SK-N-SH treated with all-trans-retinoic acid at 6 μM for 48 hours (cell line): ENCODE measurements around the gene FOXF2.

Experiments
- ATAC-seq: fragments of 200-7000 bp; cut with Tn5 transposase; 3 replicates; pipeline ENCODE4 v1.9.1; 2020; ENCODE audit warnings: mild to moderate bottlenecking, moderate library complexity
- ARNTL ChIP-seq: fragments of 450-650 bp; formaldehyde crosslinking; IDR thresholded peaks from 2 replicates; pipeline ENCODE4 v1.5.0; 2020; ENCODE audit warnings: low read depth, mild to moderate bottlenecking, moderate library complexity, borderline replicate concordance
- BACH2 ChIP-seq: fragments of 250-450 bp; sonication (Bioruptor Pico); IDR thresholded peaks from 2 replicates; pipeline ENCODE4 v1.9.0; 2021; ENCODE audit warnings: mild to moderate bottlenecking, borderline replicate concordance
- CSDC2 ChIP-seq: fragments of 250-450 bp; sonication (Bioruptor Pico); IDR thresholded peaks from 2 replicates; pipeline ENCODE4 v1.5.0; 2020; ENCODE audit warnings: mild to moderate bottlenecking, moderate library complexity
- ESRRG ChIP-seq: fragments of 250-450 bp; sonication (Bioruptor Pico); IDR thresholded peaks from 2 replicates; pipeline ENCODE4 v1.6.1; 2021; ENCODE audit warnings: mild to moderate bottlenecking
- GLIS3 ChIP-seq: fragments of 250-450 bp; sonication (Bioruptor Pico); IDR thresholded peaks from 2 replicates; pipeline ENCODE4 v1.5.0; 2020; ENCODE audit warnings: mild to moderate bottlenecking, moderate library complexity
- ISL1 ChIP-seq: fragments of 250-450 bp; sonication (Bioruptor Pico); IDR thresholded peaks from 2 replicates; pipeline ENCODE4 v2.1.2; 2022; ENCODE audit warnings: mild to moderate bottlenecking, moderate library complexity
- OSR1 ChIP-seq: fragments of 250-450 bp; sonication (Bioruptor Pico); IDR thresholded peaks from 2 replicates; pipeline ENCODE4 v1.8.0; 2022; ENCODE audit warnings: moderate library complexity, mild to moderate bottlenecking, inconsistent platforms
- PPARA ChIP-seq: fragments of 250-450 bp; sonication (Bioruptor Pico); IDR thresholded peaks from 2 replicates; pipeline ENCODE4 v1.5.0; 2020; ENCODE audit warnings: mild to moderate bottlenecking, borderline replicate concordance
- RARB ChIP-seq: fragments of 250-450 bp; sonication (Bioruptor Pico); IDR thresholded peaks from 2 replicates; pipeline ENCODE4 v1.8.0; 2021; ENCODE audit warnings: mild to moderate bottlenecking, moderate library complexity
- SNAI2 ChIP-seq: fragments of 250-450 bp; sonication (Bioruptor Pico); IDR thresholded peaks from 2 replicates; pipeline ENCODE4 v1.5.0; 2020; ENCODE audit warnings: mild to moderate bottlenecking, moderate library complexity
- TCF4 ChIP-seq: fragments of 250-450 bp; sonication (Bioruptor Pico); IDR thresholded peaks from 2 replicates; pipeline ENCODE4 v1.8.0; 2021; ENCODE audit warnings: mild to moderate bottlenecking, moderate library complexity, borderline replicate concordance
- TOX ChIP-seq: fragments of 250-450 bp; sonication (Bioruptor Pico); IDR thresholded peaks from 2 replicates; pipeline ENCODE4 v1.8.0; 2021; ENCODE audit warnings: mild to moderate bottlenecking, moderate library complexity, borderline replicate concordance
- ZFP3 ChIP-seq: fragments of 250-450 bp; sonication (Bioruptor Pico); IDR thresholded peaks from 2 replicates; pipeline ENCODE4 v1.5.0; 2020; ENCODE audit warnings: mild to moderate bottlenecking, moderate library complexity
- ZFP30 ChIP-seq: fragments of 450-650 bp; formaldehyde crosslinking; IDR thresholded peaks from 2 replicates; pipeline ENCODE4 v1.5.0; 2022; ENCODE audit warnings: mild to moderate bottlenecking, moderate library complexity
- ZNF565 ChIP-seq: fragments of 450-650 bp; formaldehyde crosslinking; conservative IDR thresholded peaks from 2 replicates; pipeline ENCODE4 v1.5.0; 2020; ENCODE audit warnings: low read depth, mild to moderate bottlenecking, moderate library complexity
- ZNF70 ChIP-seq: fragments of 450-650 bp; formaldehyde crosslinking; IDR thresholded peaks from 2 replicates; pipeline ENCODE4 v1.5.0; 2020; ENCODE audit warnings: mild to moderate bottlenecking, moderate library complexity
- TF ChIP-seq, protein P1 (sequence below): fragments of 250-450 bp; sonication (Bioruptor Pico); IDR thresholded peaks from 2 replicates; pipeline ENCODE4 v1.5.1; 2021; ENCODE audit warnings: mild to moderate bottlenecking, moderate library complexity
- TF ChIP-seq, protein P2 (sequence below): fragments of 250-450 bp; sonication (Bioruptor Pico); IDR thresholded peaks from 2 replicates; pipeline ENCODE4 v1.8.0; 2021; ENCODE audit warnings: low read depth, mild to moderate bottlenecking, moderate library complexity, borderline replicate concordance
- TF ChIP-seq, protein P3 (sequence below): fragments of 250-450 bp; sonication (Bioruptor Pico); IDR thresholded peaks from 2 replicates; pipeline ENCODE4 v1.5.1; 2020; ENCODE audit warnings: low read depth, mild to moderate bottlenecking, moderate library complexity
- TF ChIP-seq, protein P4 (sequence below): fragments of 250-450 bp; sonication (Bioruptor Pico); IDR thresholded peaks from 2 replicates; pipeline ENCODE4 v1.8.0; 2020; ENCODE audit warnings: mild to moderate bottlenecking, moderate library complexity, borderline replicate concordance
- TF ChIP-seq, protein P5 (sequence below): fragments of 250-450 bp; sonication (Bioruptor Pico); IDR thresholded peaks from 2 replicates; pipeline ENCODE4 v1.5.0; 2020; ENCODE audit warnings: mild to moderate bottlenecking, moderate library complexity

The FOXF2 gene

DNA sequence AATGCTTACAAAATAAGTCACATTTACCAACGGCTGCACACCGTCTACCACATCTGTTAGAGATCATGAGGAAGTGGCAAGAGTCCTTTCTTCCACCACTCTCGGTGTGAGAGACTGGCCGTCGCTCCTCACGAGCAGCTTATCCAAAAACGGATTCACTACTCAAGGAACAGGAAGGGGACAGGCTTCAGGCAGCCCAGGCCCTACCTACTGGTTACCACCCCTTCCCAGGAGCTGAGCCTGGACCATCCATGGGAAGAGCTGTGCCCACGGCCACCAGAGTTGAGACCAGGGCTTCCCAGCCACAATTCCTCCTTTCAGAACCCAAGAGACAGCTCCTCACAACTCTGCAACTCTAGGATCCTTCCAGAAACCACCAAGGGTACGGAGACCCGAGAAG, 37.0 kb downstream of the FOXF2 start:
- TF ChIP-seq ZFP30 (CRISPR knock-in tag): no peak
- TF ChIP-seq ZNF70: no peak
- no peak for TF ChIP-seq ESRRG (CRISPR knock-in tag)
- TF ChIP-seq, protein P1, sequence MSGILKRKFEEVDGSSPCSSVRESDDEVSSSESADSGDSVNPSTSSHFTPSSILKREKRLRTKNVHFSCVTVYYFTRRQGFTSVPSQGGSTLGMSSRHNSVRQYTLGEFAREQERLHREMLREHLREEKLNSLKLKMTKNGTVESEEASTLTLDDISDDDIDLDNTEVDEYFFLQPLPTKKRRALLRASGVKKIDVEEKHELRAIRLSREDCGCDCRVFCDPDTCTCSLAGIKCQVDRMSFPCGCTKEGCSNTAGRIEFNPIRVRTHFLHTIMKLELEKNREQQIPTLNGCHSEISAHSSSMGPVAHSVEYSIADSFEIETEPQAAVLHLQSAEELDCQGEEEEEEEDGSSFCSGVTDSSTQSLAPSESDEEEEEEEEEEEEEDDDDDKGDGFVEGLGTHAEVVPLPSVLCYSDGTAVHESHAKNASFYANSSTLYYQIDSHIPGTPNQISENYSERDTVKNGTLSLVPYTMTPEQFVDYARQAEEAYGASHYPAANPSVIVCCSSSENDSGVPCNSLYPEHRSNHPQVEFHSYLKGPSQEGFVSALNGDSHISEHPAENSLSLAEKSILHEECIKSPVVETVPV (CRISPR knock-in tag): no peak
- no peak for TF ChIP-seq PPARA (CRISPR knock-in tag)
- no peak for TF ChIP-seq ZFP3
- TF ChIP-seq BACH2: no peak
- TF ChIP-seq CSDC2 (CRISPR knock-in tag): no peak
- TF ChIP-seq, protein P2, sequence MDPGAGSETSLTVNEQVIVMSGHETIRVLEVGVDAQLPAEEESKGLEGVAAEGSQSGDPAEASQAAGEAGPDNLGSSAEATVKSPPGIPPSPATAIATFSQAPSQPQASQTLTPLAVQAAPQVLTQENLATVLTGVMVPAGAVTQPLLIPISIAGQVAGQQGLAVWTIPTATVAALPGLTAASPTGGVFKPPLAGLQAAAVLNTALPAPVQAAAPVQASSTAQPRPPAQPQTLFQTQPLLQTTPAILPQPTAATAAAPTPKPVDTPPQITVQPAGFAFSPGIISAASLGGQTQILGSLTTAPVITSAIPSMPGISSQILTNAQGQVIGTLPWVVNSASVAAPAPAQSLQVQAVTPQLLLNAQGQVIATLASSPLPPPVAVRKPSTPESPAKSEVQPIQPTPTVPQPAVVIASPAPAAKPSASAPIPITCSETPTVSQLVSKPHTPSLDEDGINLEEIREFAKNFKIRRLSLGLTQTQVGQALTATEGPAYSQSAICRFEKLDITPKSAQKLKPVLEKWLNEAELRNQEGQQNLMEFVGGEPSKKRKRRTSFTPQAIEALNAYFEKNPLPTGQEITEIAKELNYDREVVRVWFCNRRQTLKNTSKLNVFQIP: no peak
- TF ChIP-seq GLIS3 (CRISPR knock-in tag): no peak
- TF ChIP-seq TCF4: no peak
- TF ChIP-seq ZNF565 (CRISPR knock-in tag): no peak
- no peak for TF ChIP-seq ISL1 (CRISPR knock-in tag)
- no peak for TF ChIP-seq OSR1 (CRISPR knock-in tag)
- TF ChIP-seq, protein P3, sequence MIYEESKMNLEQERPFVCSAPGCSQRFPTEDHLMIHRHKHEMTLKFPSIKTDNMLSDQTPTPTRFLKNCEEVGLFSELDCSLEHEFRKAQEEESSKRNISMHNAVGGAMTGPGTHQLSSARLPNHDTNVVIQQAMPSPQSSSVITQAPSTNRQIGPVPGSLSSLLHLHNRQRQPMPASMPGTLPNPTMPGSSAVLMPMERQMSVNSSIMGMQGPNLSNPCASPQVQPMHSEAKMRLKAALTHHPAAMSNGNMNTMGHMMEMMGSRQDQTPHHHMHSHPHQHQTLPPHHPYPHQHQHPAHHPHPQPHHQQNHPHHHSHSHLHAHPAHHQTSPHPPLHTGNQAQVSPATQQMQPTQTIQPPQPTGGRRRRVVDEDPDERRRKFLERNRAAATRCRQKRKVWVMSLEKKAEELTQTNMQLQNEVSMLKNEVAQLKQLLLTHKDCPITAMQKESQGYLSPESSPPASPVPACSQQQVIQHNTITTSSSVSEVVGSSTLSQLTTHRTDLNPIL (CRISPR knock-in tag): no peak
- TF ChIP-seq SNAI2 (CRISPR knock-in tag): no peak
- no peak for TF ChIP-seq ARNTL (CRISPR knock-in tag)
- no peak for TF ChIP-seq RARB (CRISPR knock-in tag)
- TF ChIP-seq, protein P4, sequence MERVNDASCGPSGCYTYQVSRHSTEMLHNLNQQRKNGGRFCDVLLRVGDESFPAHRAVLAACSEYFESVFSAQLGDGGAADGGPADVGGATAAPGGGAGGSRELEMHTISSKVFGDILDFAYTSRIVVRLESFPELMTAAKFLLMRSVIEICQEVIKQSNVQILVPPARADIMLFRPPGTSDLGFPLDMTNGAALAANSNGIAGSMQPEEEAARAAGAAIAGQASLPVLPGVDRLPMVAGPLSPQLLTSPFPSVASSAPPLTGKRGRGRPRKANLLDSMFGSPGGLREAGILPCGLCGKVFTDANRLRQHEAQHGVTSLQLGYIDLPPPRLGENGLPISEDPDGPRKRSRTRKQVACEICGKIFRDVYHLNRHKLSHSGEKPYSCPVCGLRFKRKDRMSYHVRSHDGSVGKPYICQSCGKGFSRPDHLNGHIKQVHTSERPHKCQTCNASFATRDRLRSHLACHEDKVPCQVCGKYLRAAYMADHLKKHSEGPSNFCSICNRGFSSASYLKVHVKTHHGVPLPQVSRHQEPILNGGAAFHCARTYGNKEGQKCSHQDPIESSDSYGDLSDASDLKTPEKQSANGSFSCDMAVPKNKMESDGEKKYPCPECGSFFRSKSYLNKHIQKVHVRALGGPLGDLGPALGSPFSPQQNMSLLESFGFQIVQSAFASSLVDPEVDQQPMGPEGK (CRISPR knock-in tag): no peak
- TF ChIP-seq TOX (CRISPR knock-in tag): no peak
- no peak for ATAC-seq

DNA sequence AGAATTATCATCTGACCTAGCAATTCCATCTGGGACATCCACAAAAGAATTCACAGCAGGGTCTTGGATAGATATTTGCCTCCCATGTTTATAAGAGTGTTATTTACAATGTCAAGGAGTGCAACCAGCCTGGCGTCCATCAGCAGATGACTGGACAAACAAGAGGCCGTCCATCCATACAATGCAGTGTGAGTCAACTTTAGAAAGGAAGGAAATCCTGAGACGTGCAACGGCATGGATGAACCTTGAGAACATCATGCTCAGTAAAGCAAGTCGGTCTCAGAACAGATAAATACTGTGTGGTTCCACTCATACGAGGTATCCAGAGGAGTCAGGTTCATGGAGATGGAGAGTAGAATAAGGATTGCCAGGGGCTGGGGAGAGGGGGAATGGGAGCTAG, 46.4 kb downstream of the FOXF2 start:
- no peak for TF ChIP-seq SNAI2 (CRISPR knock-in tag)
- TF ChIP-seq, protein P4 (CRISPR knock-in tag): no peak
- TF ChIP-seq ZFP3: no peak
- no peak for TF ChIP-seq OSR1 (CRISPR knock-in tag)
- TF ChIP-seq GLIS3 (CRISPR knock-in tag): no peak
- TF ChIP-seq, protein P1 (CRISPR knock-in tag): no peak
- TF ChIP-seq, protein P5, sequence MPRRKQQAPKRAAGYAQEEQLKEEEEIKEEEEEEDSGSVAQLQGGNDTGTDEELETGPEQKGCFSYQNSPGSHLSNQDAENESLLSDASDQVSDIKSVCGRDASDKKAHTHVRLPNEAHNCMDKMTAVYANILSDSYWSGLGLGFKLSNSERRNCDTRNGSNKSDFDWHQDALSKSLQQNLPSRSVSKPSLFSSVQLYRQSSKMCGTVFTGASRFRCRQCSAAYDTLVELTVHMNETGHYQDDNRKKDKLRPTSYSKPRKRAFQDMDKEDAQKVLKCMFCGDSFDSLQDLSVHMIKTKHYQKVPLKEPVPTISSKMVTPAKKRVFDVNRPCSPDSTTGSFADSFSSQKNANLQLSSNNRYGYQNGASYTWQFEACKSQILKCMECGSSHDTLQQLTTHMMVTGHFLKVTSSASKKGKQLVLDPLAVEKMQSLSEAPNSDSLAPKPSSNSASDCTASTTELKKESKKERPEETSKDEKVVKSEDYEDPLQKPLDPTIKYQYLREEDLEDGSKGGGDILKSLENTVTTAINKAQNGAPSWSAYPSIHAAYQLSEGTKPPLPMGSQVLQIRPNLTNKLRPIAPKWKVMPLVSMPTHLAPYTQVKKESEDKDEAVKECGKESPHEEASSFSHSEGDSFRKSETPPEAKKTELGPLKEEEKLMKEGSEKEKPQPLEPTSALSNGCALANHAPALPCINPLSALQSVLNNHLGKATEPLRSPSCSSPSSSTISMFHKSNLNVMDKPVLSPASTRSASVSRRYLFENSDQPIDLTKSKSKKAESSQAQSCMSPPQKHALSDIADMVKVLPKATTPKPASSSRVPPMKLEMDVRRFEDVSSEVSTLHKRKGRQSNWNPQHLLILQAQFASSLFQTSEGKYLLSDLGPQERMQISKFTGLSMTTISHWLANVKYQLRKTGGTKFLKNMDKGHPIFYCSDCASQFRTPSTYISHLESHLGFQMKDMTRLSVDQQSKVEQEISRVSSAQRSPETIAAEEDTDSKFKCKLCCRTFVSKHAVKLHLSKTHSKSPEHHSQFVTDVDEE (CRISPR knock-in tag): no peak
- no peak for TF ChIP-seq ZFP30 (CRISPR knock-in tag)
- TF ChIP-seq PPARA (CRISPR knock-in tag): no peak
- no peak for TF ChIP-seq ISL1 (CRISPR knock-in tag)
- TF ChIP-seq ZNF70: no peak
- TF ChIP-seq, protein P3 (CRISPR knock-in tag): no peak
- TF ChIP-seq BACH2: no peak
- no peak for ATAC-seq
